ENCODE results near the gene B3GNT7.
"Not testable (repeated sequence)": the region's sequence is repeated elsewhere in the genome, so short reads cannot be mapped to it uniquely, and the experiment has no call there.

B3GNT7 gene

GRCh38 chr2:231373786-231374349 is 21.6 kb upstream of the B3GNT7 start:
- Mint-ChIP-seq H3K4me1 (ENCODE audit: low read depth) (no peaks in the 10 kb centered on the region), H3K36me3 (ENCODE audit: low read depth) (no peaks in the 10 kb centered on the region), H3K27ac (no peak overlapping the region), H3K27me3 (ENCODE audit: low read depth) (no peaks in the 10 kb centered on the region), H3K9me3 (no peaks in the 10 kb centered on the region), H3K4me3 (no peak overlapping the region)

- Mint-ChIP-seq H3K4me1 (ENCODE audit: low read depth) (no peaks in the 10 kb centered on the region), H3K9me3 (no peaks in the 10 kb centered on the region), H3K27ac (no peak overlapping the region), H3K27me3 (ENCODE audit: low read depth) (no peaks in the 10 kb centered on the region), H3K4me3 (no peak overlapping the region), H3K36me3 (ENCODE audit: low read depth) (no peaks in the 10 kb centered on the region)
Measured at GRCh38 chr2:231374771-231375170, 20.7 kb upstream of the B3GNT7 start.

GRCh38 chr2:231375994-231376615 is 19.4 kb upstream of the B3GNT7 start:
- H3K36me3 Mint-ChIP-seq (ENCODE audit: low read depth); H3K27ac Mint-ChIP-seq; H3K9me3 Mint-ChIP-seq; H3K4me3 Mint-ChIP-seq; H3K4me1 Mint-ChIP-seq (ENCODE audit: low read depth); H3K27me3 Mint-ChIP-seq (ENCODE audit: low read depth): not testable (repeated sequence)

GRCh38 chr2:231376857-231377256 is 18.7 kb upstream of the B3GNT7 start:
- no peaks in the 10 kb centered on the region for H3K9me3 Mint-ChIP-seq
- no peaks in the 10 kb centered on the region for H3K36me3 Mint-ChIP-seq (ENCODE audit: low read depth)
- no peaks in the 10 kb centered on the region for H3K27me3 Mint-ChIP-seq (ENCODE audit: low read depth)
- no peak overlapping the region for H3K4me3 Mint-ChIP-seq
- no peaks in the 10 kb centered on the region for H3K4me1 Mint-ChIP-seq (ENCODE audit: low read depth)
- no peak overlapping the region for H3K27ac Mint-ChIP-seq

GRCh38 chr2:231378026-231378722 is 17.3 kb upstream of the B3GNT7 start:
- no peak overlapping the region for H3K27ac Mint-ChIP-seq
- H3K4me1 Mint-ChIP-seq (ENCODE audit: low read depth) = no peaks in the 10 kb centered on the region
- H3K36me3 Mint-ChIP-seq (ENCODE audit: low read depth) = no peaks in the 10 kb centered on the region
- no peaks in the 10 kb centered on the region for H3K27me3 Mint-ChIP-seq (ENCODE audit: low read depth)
- no peaks in the 10 kb centered on the region for H3K9me3 Mint-ChIP-seq
- no peak overlapping the region for H3K4me3 Mint-ChIP-seq

- no peaks in the 10 kb centered on the region for H3K27me3 Mint-ChIP-seq (ENCODE audit: low read depth)
- no peaks in the 10 kb centered on the region for H3K9me3 Mint-ChIP-seq
- H3K27ac Mint-ChIP-seq = no peak overlapping the region
- H3K4me1 Mint-ChIP-seq (ENCODE audit: low read depth) = no peaks in the 10 kb centered on the region
- no peak overlapping the region for H3K4me3 Mint-ChIP-seq
- no peaks in the 10 kb centered on the region for H3K36me3 Mint-ChIP-seq (ENCODE audit: low read depth)
Measured at GRCh38 chr2:231379266-231380215, 16.0 kb upstream of the B3GNT7 start.

GRCh38 chr2:231380307-231380706 is 15.2 kb upstream of the B3GNT7 start:
- H3K27me3 Mint-ChIP-seq (ENCODE audit: low read depth) = no peaks in the 10 kb centered on the region
- no peak overlapping the region for H3K27ac Mint-ChIP-seq
- H3K4me1 Mint-ChIP-seq (ENCODE audit: low read depth) = no peaks in the 10 kb centered on the region
- no peaks in the 10 kb centered on the region for H3K36me3 Mint-ChIP-seq (ENCODE audit: low read depth)
- H3K9me3 Mint-ChIP-seq = peaks cover 8% of the 10 kb centered on the region
- no peak overlapping the region for H3K4me3 Mint-ChIP-seq

GRCh38 chr2:231380991-231381847 is 14.3 kb upstream of the B3GNT7 start:
- Mint-ChIP-seq H3K4me1 (ENCODE audit: low read depth) (no peaks in the 10 kb centered on the region), H3K36me3 (ENCODE audit: low read depth) (no peaks in the 10 kb centered on the region), H3K4me3 (no peak overlapping the region), H3K9me3 (peaks cover 12% of the 10 kb centered on the region), H3K27me3 (ENCODE audit: low read depth) (no peaks in the 10 kb centered on the region), H3K27ac (no peak overlapping the region)

- Mint-ChIP-seq H3K36me3 (ENCODE audit: low read depth) (no peaks in the 10 kb centered on the region), H3K9me3 (peaks cover 12% of the 10 kb centered on the region), H3K27ac (no peak overlapping the region), H3K4me3 (no peak overlapping the region), H3K27me3 (ENCODE audit: low read depth) (no peaks in the 10 kb centered on the region), H3K4me1 (ENCODE audit: low read depth) (no peaks in the 10 kb centered on the region)
Measured at GRCh38 chr2:231382116-231382515, 13.4 kb upstream of the B3GNT7 start.

GRCh38 chr2:231383416-231384108 is 11.9 kb upstream of the B3GNT7 start:
- H3K4me3 Mint-ChIP-seq = no peak overlapping the region
- no peaks in the 10 kb centered on the region for H3K27me3 Mint-ChIP-seq (ENCODE audit: low read depth)
- no peaks in the 10 kb centered on the region for H3K36me3 Mint-ChIP-seq (ENCODE audit: low read depth)
- H3K9me3 Mint-ChIP-seq = peaks cover 12% of the 10 kb centered on the region
- H3K27ac Mint-ChIP-seq = no peak overlapping the region
- H3K4me1 Mint-ChIP-seq (ENCODE audit: low read depth) = no peaks in the 10 kb centered on the region

- Mint-ChIP-seq H3K4me1 (ENCODE audit: low read depth) (no peaks in the 10 kb centered on the region), H3K4me3 (no peak overlapping the region), H3K9me3 (peaks cover 12% of the 10 kb centered on the region), H3K27ac (no peak overlapping the region), H3K36me3 (ENCODE audit: low read depth) (no peaks in the 10 kb centered on the region), H3K27me3 (ENCODE audit: low read depth) (no peaks in the 10 kb centered on the region)
Measured at GRCh38 chr2:231384109-231384435, 11.4 kb upstream of the B3GNT7 start.

- H3K27me3 Mint-ChIP-seq (ENCODE audit: low read depth) = no peaks in the 10 kb centered on the region
- H3K4me1 Mint-ChIP-seq (ENCODE audit: low read depth) = no peaks in the 10 kb centered on the region
- no peak overlapping the region for H3K4me3 Mint-ChIP-seq
- H3K36me3 Mint-ChIP-seq (ENCODE audit: low read depth) = no peaks in the 10 kb centered on the region
- H3K9me3 Mint-ChIP-seq = peaks cover 12% of the 10 kb centered on the region
- no peak overlapping the region for H3K27ac Mint-ChIP-seq
Measured at GRCh38 chr2:231384970-231385369, 10.5 kb upstream of the B3GNT7 start.

- H3K27me3 Mint-ChIP-seq (ENCODE audit: low read depth) = no peaks in the 10 kb centered on the region
- no peaks in the 10 kb centered on the region for H3K36me3 Mint-ChIP-seq (ENCODE audit: low read depth)
- no peaks in the 10 kb centered on the region for H3K4me1 Mint-ChIP-seq (ENCODE audit: low read depth)
- no peak overlapping the region for H3K27ac Mint-ChIP-seq
- H3K4me3 Mint-ChIP-seq = no peak overlapping the region
- H3K9me3 Mint-ChIP-seq = peaks cover 12% of the 10 kb centered on the region
Measured at GRCh38 chr2:231385429-231385828, 10.1 kb upstream of the B3GNT7 start.
